NCI-H446 treated with DMSO at 0.1 percent for 48 hours (cell line): ENCODE measurements around the gene MID1.

ENCODE experiments used
- DNase-seq: peaks from one replicate; lab custom pipeline; 2025; lab: John Stamatoyannopoulos, UW

Gene MID1

DNA sequence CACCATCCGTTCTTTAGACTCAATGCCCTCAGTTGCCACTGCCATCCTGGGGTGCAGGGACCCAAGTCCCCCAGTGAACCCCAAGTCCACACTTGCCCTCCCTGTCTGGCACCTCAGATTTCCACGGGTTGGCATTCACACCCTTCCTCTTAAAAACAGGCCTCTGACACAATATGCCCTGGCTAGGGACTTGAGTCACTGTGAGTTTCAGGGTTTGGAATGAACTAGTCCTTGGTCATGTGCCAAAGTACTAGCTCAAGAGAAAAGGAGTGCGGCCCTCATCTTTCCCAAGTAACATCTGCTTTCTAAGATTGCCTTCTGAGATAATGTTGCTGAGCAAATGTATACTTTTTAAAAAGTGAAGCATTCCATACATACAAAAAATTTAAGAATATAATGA is 134.0 kb downstream of the MID1 start:
- no peak for DNase-seq

DNA sequence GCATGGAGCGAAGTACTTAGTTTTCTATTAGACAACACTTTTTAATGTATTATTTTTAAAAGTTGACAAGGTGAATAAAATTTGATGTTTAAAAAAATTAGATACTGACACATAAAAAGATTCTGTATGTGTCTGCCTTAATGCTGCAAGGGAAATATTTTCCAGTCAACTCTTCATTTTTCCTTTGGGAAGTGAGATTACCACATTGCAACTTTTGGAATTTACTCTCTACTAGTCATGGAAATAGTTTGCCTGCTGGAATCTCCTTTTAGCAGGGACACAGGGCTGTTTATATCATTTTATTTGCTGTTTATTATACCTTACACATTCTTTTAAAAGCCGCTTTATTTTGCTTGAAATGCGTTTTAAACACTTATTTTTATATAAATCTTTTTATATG is 135.1 kb downstream of the MID1 start:
- no peak for DNase-seq

DNA sequence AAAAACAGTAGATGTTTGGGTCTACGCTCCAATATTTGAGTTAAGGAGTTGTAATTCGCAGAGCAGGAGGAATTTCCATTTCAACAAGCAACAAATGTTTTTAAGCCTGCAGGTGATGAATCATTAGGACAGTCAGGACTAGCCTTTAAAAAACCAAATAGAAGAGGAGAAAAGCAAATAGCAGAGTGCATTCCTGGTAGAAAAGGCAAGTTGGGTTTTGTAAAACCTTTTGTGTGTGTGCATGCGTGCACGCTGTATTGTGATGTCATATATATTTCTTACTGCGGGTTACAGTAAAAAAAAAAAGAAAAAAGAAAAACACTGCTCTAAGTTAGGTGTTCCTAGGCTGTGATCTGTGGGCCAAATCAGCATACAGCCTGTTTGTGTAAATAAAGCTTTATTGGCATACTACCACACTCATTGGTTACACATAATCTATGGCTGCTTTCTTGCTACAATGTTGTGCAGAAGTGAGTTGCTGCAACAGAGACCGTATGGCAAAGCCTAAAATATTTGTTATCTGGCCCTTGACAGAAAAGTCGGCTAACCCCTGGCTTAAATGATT is 135.6 kb downstream of the MID1 start:
- DNase-seq: no peak

DNA sequence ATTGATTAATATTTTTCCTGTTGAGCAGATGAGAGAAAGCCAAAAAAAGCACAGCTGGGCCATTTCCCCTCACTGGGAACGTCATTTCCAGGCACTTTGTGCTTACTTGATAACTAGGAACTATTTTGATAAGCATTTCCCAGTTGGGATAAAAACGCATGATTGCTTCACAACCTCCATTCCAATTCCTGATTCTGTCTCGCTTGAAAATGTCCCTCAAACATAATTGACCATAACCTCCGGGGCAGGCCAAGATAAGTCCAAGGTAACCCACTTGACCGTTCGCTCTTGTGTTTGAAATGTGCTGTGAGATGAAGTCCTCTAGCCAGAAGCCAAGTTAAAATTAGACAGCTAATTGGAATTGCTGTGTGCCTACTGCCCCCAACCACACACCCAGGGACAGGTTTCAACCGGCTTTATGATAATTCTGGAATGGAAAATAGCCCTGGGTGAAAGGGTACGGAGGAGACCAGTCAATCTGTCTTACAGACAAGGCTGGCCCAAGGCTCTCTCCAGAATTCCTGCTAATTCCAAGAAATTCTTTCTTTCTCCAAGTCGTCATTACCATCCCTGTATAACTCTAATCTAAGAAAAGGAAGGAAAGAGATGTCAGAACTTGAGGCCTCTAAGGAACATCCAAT is 137.1 kb downstream of the MID1 start:
- no peak for DNase-seq

DNA sequence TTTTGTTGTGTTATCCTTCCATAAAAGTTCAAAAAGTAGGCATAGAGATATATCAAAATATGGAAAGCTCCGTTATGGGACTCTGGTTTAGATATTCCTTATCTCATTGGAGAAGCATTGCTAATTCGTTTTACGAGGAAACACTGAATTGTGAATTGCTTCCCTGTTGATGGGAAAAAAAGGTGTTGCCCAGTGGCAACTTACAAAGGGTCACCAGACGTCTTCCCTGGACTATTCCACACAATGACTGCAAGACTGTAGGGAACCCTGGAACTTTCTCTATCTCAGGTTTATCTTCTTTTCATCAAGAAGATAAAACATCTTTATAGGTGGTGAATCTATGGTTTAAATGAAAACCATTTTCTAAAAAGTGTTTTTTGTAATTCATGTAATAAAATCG is 137.7 kb downstream of the MID1 start:
- DNase-seq: no peak

DNA sequence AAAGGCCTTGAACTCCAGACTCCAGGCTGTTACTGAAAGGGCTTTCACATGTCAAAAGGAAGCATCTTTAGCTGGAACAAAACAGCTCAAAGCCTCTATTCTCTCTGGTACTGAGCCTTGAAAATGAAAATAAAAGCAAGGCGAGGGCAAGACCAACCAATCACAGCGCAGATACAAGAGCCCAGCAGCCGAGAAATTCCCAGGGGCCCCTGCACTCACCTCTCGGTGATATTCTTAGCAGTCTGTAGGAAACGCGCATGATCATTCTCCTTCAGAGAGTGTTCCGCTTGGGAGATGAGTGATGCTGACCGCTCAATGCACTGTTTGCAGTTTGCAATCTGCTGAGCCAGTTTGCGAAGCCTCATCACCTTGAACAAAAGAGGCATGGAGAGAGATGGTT is 138.1 kb downstream of the MID1 start:
- DNase-seq: no peak

DNA sequence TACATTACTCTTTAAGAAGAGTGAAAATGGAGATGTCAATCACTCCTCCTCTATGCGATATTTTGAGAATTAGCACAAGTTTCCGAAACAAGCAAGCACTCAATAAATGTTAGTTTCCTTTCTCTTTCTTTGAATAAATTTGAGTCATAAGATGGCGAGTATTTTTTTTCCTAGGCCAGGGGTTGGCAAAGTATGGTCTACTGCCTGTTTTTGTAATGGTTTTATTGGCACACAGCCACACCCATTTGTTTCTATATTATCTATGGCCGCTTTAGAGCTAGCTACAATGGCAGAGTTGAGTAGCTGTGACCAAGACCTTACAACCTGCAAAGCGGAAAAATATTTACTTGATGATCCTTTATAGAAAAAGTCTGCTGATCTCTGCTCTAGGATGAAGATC is 139.5 kb downstream of the MID1 start:
- no peak for DNase-seq

DNA sequence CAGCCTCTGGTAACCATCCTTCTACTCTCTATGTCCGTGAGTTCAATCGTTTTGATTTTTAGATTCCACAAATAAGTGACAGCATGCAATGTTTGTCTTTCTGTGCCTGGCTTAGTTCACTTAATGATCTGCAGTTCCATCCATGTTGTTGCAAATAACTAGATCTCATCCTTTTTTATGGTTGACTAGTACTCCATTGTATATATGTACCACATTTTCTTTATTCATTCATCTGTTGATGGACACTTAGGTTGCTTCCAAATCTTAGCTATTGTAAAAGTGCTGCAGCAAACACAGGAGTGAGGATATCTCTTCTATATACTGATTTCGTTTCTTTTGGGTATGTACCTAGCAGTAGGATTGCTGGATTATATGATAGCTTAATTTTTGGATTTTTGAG is 140.9 kb downstream of the MID1 start:
- no peak for DNase-seq

DNA sequence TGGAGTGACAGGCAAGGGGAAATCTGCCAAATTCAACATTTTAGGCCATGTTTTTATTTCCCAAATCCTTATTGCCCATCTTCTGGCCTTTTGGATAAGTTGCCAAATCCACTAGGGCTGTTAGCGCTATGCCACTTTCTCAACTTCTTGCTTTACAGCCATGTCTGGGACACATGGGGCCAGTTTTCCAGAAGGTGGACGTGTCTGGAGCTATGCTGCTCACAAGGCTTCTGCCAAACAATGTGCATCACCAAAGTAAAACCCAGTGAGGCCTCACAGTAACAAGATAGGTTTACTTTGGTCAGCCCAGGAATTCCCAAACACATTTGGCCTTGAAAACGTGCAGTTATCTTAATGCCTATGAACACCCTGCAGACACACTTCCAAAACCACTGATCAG is 142.9 kb downstream of the MID1 start:
- DNase-seq: no peak

DNA sequence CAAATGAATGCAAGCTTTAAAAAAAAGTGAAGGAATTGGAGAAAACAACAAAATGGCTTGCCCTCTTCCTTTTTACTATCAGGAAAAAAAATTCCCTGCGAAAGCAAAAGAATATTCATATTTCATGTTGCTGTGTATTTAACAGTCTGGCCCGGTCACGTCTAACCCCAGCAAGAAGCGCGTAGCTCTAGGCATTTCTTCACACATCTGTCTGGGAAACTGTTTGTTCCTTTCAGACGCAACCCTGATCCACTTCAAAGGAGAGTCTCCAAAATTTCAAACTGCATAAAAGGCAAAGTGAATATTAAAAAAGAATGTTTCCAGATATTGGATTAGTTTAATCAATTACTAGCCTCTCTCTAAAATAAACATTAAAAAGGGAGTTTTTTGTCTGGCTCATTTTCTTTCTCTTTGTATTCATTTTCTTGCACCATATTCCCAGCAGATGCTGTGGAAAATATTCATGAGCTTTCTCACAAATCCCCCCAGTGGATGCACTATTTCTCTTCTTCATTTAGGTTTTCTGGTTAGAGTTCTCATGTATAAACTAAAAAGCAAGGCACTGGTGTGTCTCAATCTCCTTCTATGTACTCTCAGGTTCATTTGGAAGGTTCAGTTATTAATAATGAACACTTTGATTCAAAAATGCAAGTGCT is 145.3 kb downstream of the MID1 start:
- no peak for DNase-seq

DNA sequence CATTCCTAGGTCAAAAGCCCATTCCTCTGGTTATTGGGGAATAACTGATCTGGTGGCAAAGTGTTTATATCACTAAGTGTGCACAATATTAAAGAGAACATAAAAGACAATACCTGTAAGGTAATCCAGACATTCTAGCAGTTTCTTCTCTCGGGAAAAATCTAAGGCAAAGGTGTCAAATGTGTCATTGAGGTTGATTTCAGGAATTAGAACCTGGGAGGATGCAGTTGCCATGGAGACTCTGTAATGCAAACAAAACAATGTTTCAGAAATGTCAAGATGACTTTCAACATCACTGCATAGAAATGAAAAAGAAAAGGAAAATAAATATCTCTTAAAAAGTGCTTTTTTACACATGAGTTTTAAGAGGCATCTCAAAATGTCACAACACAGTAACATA is 145.9 kb downstream of the MID1 start:
- no peak for DNase-seq

DNA sequence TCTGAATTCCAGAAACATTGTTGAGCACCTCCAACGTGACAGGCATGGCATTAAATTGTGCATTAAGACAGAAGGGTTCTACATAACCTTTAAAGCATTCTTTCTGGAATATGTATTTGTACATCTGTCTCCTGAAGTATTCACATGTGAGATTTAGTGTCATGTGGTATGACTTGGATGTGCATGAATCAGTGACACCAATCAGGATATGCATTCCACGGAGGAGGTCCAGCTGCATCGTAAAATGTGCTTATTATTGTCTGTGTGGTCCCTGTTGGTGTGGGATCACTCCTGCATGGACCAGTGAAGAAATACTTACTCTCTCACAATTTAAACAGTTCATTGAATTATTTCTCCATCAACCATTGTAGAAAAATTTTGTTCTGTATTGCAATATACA is 149.0 kb downstream of the MID1 start:
- no peak for DNase-seq

DNA sequence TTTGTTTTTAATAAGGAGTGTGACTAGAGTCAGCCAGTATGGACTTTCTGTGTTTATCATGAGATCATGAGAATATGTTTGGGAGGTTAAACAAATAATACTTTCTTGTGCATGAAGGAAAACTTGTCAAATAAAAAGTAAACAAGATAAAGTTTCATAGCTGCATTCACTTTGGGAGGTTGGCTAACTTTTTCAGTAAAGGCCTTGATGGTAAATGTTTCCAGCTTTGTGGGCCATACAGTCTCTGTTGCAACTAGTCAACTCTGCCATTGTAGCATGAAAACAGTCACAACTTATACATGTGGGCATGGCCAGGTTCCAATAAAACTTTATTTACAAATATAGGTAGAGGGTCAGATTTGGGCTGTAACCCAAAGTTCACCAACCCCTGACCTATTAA is 150.4 kb downstream of the MID1 start:
- DNase-seq: no peak

DNA sequence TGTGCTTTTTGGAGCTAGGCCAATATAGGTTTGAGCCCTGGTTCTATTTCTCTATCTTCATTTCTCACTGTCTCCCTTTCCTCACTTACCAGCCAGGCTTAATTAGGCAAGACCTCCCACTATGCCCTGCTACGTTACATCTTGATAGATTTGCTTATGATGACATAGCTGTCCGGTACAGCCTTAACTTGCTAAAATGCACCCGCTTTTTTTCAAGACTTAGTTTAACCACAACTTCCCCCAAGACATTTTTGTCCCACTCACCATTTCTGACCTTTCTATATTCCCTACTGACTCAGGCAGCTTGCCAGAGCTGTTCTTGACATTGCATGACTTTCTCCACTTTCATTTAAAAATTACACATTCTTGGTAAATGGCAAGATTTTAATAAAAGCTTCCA is 152.6 kb downstream of the MID1 start:
- no peak for DNase-seq

DNA sequence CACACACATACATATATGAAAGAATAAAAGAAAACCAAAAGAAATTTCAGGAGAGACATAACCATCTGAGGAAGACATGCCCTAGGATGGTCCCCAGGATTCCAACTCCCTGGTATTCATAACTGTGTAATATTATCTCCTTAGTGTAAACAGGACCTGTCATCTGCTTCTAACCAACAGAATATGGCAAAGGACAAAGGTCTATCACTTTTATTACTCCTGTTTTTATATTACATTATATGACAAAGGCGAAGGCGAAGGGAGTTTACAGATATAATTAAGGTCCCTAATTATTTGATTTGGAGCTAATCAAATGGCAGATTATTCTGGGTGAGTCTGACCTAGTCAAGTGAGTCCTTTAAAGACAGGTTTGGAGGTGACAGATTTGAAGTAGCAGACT is 155.1 kb downstream of the MID1 start:
- no peak for DNase-seq

DNA sequence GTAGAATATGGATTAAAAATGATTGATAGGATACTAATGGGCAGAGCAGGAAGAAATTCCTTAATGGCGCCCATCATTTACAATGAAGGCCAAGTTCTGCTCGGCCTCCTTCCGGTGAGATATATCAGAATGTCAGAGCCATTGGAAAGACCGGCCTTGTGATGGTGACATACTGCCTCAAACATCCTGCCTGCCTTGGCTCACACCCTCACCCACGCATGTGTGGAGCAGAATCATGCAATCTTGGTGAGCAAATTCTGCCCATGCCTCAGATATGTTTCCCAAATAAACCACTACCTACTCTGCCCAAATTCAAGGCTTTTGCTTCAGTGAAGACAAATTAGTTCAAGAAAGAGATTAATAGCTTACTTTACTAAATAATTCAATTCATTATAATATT is 163.3 kb downstream of the MID1 start:
- DNase-seq: no peak

DNA sequence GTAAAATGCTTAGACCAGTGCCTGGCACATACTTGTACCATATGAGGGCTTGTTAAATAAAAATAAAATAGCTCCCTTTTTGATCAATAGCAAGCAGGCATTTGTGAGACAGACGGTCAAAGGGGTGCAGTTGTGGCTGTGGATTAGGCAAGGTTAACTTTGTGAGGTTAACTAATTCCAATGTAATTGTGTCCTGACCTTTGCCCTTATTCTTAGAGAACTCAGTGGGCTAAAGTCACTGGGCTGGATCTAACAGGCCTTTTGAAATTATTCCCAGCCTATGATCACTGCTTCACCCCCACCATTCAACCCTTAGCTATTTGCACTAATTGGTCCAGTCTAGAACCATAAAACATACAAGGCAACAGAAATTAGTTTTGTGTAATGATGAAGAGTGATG is 166.4 kb downstream of the MID1 start:
- no peak for DNase-seq

DNA sequence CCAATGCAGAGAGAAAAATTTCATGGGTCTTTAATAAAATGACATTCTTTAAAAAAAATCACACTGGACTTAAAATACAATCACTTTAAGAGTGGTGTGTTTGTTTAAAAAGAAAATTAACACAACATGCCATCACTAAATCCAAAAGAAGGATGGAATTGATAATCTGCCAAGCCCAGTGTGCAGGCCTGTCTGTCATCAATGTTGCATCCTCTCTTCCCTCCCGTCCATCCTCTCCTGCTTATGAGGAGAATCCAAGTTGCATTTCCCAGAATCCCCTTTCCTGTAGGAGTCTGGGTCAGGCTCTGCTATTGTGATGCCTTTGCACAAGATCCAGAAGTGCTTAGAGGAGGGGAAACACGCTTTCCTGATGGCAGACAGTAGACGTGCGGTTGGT is 169.4 kb downstream of the MID1 start:
- DNase-seq: no peak

DNA sequence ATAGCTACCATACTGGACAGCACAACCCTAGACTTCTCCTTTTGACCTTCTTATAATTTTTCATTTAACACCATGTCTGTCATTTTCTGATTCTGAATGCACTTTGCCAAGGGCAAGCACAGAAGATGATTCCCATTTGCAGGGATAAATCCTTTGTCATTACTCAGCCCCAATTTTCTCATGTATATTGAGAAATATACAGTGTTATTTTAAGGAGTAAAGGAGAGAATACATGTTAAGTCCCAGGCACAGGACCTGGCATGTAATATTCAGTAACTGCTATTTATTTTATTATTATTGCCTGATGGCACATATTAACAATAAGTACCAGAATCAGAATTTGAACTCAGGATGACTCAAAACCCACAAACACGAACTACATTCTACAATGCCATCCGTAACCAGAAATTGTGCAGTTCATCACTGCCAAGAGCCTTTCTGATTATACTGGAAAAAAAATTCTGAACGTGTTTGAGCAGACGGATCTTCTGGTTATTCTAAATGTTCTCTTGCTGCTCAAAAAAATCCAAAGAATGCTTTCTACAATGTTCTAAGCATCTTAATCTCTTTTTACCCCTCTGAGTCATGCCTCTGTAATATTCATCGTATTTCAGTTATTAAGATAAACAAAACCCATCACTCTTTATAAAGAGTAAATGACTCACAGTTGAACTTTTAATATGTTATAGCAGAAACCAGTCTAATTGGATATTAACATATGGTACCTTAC is 170.0 kb downstream of the MID1 start:
- DNase-seq: no peak

DNA sequence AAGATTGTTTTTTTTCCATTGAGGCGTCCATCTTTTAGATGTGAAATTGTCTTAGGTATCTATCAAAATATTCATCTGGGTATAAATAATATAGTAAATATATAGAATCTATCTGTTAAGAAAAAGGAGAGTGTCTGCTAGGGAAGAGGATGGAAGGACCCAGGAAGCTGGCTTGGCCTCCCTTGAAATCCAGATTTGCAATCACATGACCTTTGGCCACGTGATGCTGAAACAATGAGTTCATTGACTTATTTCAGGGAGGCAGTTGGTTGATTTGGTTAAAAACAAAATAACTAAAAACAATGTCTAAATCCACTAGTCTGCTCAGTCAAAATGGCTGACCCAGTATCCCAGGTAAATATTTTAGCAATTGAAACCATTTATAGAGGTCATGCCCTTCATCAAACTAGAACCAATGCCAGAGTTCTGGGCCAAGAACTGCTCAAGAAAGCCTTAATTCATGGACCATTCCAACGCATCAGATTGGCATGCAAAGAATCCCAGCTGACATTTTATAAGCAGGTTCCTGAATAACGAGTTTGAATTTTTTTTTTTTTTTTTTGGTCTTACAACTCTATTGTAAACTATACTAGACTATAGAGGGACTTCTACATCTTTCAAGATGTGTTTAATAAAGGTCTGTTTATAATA is 172.7 kb downstream of the MID1 start:
- DNase-seq: no peak

DNA sequence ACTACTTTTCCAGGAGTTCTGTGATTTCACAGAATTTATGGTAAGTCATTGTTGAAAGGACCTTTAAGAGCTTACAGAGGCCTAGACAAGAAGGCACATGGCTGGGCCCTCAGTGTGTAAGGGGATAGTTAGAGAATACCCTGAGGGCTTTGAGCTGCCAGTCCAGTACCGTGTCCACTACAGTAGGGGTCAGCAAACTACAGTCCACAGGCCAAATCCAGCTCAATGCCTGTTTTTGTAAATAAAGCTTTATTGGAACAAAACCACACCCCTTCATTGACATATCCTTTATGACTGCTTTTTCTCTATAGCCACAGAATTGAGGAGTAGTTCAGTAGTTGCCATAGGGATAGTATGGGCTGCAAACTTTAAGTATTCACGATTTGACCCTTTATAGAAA is 176.2 kb downstream of the MID1 start:
- DNase-seq: no peak

DNA sequence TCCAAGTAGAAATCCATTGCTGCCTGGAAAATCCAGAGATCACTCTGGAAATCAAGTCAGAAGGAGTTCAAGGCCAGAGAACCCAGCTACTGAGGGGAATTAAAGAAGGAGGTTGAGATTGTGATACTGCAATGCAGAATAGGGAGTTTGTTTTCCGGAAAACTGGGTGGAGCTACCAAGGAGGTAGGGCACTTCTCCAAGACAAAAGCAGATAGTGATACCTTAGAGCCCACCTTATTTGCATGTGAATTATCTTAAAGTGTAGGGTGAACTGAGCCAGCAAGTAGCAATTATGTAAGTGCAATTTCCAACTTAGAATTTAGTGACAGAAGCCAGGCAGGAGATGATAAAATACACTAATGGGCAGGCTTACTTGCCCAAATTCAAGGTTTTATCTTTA is 178.9 kb downstream of the MID1 start:
- no peak for DNase-seq
